Retina (tissue), 1 donor: ENCODE measurements around the gene PTER.

Source experiments
- DNase-seq: peaks from one replicate; pipeline ENCODE4 v3.0.0-alpha.2; 2016

Gene PTER

DNA sequence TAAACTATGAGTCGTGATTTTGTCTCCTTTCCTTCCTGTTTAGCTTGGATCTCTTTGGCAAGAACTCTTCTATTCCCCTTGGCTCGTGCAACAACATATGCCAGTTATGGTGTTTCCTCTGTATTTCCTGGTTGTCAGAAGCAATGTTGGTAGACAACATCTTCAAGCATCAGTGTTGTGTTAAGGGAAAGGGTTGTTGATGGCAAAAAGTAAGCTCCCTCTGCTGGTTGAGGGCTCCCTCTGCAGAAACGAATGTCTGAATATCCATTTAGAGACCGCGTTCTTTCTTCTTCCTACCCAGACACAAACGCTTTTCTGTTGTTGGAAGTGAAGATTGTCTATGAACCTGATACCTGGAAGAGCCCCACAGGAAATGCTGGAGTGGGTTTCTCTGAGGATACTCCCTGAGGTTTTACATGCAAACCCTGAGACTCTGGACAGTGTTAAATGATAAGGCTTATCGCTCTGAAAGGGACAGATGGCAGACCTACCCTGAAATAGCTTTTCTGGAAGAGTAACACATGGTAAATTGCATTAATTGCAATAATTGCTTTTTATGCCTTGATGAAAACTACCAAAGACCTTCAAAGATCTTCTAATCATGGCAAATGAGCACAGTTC, 108.4 kb downstream of the PTER start:
- DNase-seq = peak; percentile 56

- DNase-seq = no peak
These were observed 111.2 kb downstream of the PTER start for GRCh38 chr10:16547973-16548372.

DNA sequence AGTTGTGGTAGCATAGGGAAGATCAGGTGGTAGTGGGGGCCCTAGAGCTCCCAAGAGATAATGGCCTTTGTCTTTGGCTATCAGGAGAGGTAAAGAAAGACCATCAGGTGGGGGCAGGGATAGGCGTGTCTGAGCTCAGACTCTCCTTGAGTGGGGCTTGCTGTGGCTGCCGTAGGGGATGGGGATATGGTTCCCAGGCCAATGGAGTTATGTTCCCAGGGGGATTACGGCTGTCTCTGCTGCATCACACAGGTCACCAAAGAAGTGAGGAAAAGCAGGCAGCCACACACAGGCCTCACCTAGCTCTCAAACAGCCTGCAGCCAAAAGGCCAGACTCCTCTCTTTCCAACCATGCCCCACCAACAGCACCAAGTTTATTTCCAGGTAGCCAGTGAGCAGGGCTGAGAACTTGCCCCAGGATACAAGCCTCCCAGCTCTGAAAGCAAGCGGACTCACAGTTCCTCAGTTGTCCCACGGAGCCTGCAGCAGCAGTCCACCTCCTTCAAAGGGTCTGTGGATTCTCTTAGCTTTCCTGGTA, 122.5 kb downstream of the PTER start:
- DNase-seq = no peak

DNA sequence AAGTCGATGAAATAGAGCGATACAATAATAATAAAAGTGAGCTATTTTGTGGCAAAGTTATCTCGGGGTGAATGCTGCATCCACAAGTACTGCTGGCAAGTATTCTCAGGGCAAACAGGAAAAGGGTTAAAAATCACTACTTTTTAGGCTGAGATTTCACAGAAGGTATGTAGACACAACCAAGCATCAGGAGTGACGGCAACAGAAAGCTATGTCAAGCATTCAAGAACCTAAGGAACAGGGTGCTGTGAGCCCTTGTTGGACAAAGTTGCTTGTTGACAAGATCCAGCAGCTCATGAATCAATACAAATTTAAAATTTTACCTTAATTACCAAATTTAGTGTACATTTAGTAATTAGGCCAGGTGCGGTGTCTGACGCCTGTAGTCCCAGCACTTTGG, 126.1 kb downstream of the PTER start:
- no peak for DNase-seq
